ENCODE data around the gene ZBED5.

DNA sequence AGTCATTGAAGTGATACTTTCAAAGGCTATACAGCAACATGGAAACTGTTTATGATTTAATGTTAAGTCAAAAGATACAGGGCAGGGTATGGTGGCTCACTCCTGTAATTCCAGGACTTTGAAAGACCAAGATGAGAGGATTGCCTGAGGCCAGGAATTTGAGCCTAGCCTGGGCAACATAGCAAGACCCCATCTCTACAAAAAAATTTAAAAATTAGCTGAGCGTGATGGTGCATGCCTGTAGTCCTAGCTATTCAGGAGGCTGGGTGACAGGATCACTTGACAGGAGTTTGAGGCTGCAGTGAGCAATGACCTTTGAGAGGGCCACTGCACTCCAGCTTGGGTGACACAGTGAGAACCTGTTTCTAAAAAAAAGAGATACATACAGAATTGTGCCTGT lies 39.3 kb upstream of the ZBED5 start:
- TF ChIP-seq CTCF (IDR thresholded peaks at IDR 0.05) (no peak), POLR2A (IDR thresholded peaks at IDR 0.05) (no peak)
